OCI-LY7 (cell line): ENCODE data around the gene ZNF208.

ENCODE experiments used
- EZH2phosphoT487 ChIP-seq: fragments of 200-600 bp; sonication (generic); IDR thresholded peaks from 2 replicates; pipeline ENCODE4 v1.6.1; 2018; ENCODE audit warnings: low read depth, borderline replicate concordance, mild to moderate bottlenecking, mixed run types, antibody characterized with exemption, low read length, moderate library complexity, mixed read lengths
- TF ChIP-seq, protein P1 (sequence below): fragments of 200-600 bp; sonication (generic); conservative IDR thresholded peaks from 2 replicates; pipeline ENCODE4 v1.5.1; 2014; ENCODE audit warnings: mild to moderate bottlenecking, antibody characterized with exemption, low read length, moderate library complexity, mixed read lengths

DNA sequence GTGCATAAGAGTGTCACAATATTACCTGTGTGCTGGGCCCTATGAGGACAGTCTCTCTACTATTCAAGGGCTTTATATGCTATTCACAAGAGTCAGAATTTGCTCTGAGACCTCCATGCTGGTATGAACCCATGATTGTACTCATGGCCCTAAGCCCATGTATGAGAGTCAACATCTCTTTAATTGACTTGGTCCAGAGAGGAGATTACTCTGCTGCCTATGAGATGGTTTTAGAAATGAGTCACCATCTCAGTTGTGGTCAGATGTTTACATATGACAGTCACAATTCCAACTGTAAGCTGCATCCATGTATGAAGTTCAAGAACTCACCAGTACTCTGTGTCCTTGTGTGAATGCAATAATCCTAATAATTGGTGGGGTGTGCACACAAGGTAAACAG is 19.9 kb upstream of the ZNF208 start:
- TF ChIP-seq, protein P1, sequence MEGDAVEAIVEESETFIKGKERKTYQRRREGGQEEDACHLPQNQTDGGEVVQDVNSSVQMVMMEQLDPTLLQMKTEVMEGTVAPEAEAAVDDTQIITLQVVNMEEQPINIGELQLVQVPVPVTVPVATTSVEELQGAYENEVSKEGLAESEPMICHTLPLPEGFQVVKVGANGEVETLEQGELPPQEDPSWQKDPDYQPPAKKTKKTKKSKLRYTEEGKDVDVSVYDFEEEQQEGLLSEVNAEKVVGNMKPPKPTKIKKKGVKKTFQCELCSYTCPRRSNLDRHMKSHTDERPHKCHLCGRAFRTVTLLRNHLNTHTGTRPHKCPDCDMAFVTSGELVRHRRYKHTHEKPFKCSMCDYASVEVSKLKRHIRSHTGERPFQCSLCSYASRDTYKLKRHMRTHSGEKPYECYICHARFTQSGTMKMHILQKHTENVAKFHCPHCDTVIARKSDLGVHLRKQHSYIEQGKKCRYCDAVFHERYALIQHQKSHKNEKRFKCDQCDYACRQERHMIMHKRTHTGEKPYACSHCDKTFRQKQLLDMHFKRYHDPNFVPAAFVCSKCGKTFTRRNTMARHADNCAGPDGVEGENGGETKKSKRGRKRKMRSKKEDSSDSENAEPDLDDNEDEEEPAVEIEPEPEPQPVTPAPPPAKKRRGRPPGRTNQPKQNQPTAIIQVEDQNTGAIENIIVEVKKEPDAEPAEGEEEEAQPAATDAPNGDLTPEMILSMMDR: no peak
- no peak for TF ChIP-seq EZH2phosphoT487
